ENCODE results near the gene VWCE. TPM values are rescaled to one million over a fixed set of nuclear protein-coding genes. Genes with fewer than 3 reads are reported as not detected.

VWCE gene
- polyA plus RNA-seq, 1 donor from 2014 or later: 9.8 TPM

GRCh38 chr11:61327669-61328071 is 32.6 kb upstream of the VWCE start:
- TF ChIP-seq POLR2AphosphoS5 (IDR thresholded peaks at IDR 0.05) (no peak), EP300 (conservative IDR thresholded peaks at IDR 0.05; ENCODE audit: poor library complexity, severe bottlenecking) (no peak), REST (IDR thresholded peaks at IDR 0.05; ENCODE audit: borderline replicate concordance) (no peak), RAD21 (conservative IDR thresholded peaks at IDR 0.05) (no peak), EZH2 (IDR thresholded peaks at IDR 0.05; ENCODE audit: borderline replicate concordance, insufficient read depth, low read length, poor library complexity, severe bottlenecking) (no peak), SMC3 (conservative IDR thresholded peaks at IDR 0.05; ENCODE audit: poor library complexity) (no peak), TAF1 (IDR thresholded peaks at IDR 0.05; ENCODE audit: low read depth) (no peak), MXI1 (conservative IDR thresholded peaks at IDR 0.05; ENCODE audit: poor library complexity, severe bottlenecking) (no peak), CTCF (IDR thresholded peaks at IDR 0.05; ENCODE audit: poor library complexity, severe bottlenecking) (no peak)
- Histone ChIP-seq H4K20me1 (ENCODE audit: insufficient read depth) (no peaks in the 10 kb centered on the region), H2AFZ (ENCODE audit: low read depth, low read length) (no peak overlapping the region), H3K36me3 (ENCODE audit: insufficient read depth, low read length) (peaks cover 2% of the 10 kb centered on the region), H3F3A (ENCODE audit: insufficient read depth, low read length, poor library complexity, severe bottlenecking) (no peaks in the 10 kb centered on the region), H3K4me3 (ENCODE audit: low read length) (no peak overlapping the region), H3K9ac (ENCODE audit: low read length) (no peak overlapping the region), H3K27me3 (ENCODE audit: insufficient read depth, low read depth, low read length) (no peaks in the 10 kb centered on the region), H3K4me2 (ENCODE audit: low read length) (no peak overlapping the region), H3K79me2 (replicated peaks; ENCODE audit: insufficient read depth, low read length) (peaks cover 56% of the 10 kb centered on the region), H3K9me2 (ENCODE audit: insufficient read depth, low read length) (no peaks in the 10 kb centered on the region), H3K9me3 (ENCODE audit: low read length) (no peaks in the 10 kb centered on the region), H3K27ac (ENCODE audit: low read length) (no peak overlapping the region)

GRCh38 chr11:61325649-61326414 is 30.7 kb upstream of the VWCE start:
- Histone ChIP-seq H2AFZ (ENCODE audit: low read depth, low read length) (no peak overlapping the region), H3K79me2 (replicated peaks; ENCODE audit: insufficient read depth, low read length) (peaks cover 38% of the 10 kb centered on the region), H3K36me3 (ENCODE audit: insufficient read depth, low read length) (peaks cover 8% of the 10 kb centered on the region), H3K4me2 (ENCODE audit: low read length) (no peak overlapping the region), H4K20me1 (ENCODE audit: insufficient read depth) (no peaks in the 10 kb centered on the region), H3K9ac (ENCODE audit: low read length) (no peak overlapping the region), H3K27ac (ENCODE audit: low read length) (no peak overlapping the region), H3K27me3 (ENCODE audit: insufficient read depth, low read depth, low read length) (no peaks in the 10 kb centered on the region), H3F3A (ENCODE audit: insufficient read depth, low read length, poor library complexity, severe bottlenecking) (no peaks in the 10 kb centered on the region), H3K4me3 (ENCODE audit: low read length) (no peak overlapping the region), H3K9me2 (ENCODE audit: insufficient read depth, low read length) (no peaks in the 10 kb centered on the region), H3K9me3 (ENCODE audit: low read length) (no peaks in the 10 kb centered on the region)
- TF ChIP-seq EZH2 (IDR thresholded peaks at IDR 0.05; ENCODE audit: borderline replicate concordance, insufficient read depth, low read length, poor library complexity, severe bottlenecking): no peak
- TF ChIP-seq MXI1 (conservative IDR thresholded peaks at IDR 0.05; ENCODE audit: poor library complexity, severe bottlenecking): no peak
- no peak for TF ChIP-seq SMC3 (conservative IDR thresholded peaks at IDR 0.05; ENCODE audit: poor library complexity)
- TF ChIP-seq EP300 (conservative IDR thresholded peaks at IDR 0.05; ENCODE audit: poor library complexity, severe bottlenecking): no peak
- no peak for TF ChIP-seq CTCF (IDR thresholded peaks at IDR 0.05; ENCODE audit: poor library complexity, severe bottlenecking)
- no peak for TF ChIP-seq REST (IDR thresholded peaks at IDR 0.05; ENCODE audit: borderline replicate concordance)

Data from neural cell (in vitro differentiated cells).